Stomach smooth muscle (tissue), 2 donors: Measurements from ENCODE around the gene MED25.

Experiments used
- H3K27ac ChIP-seq: one replicate; pipeline ENCODE4 v1.7.0; 2013; ENCODE audit warnings: mild to moderate bottlenecking, low read length, inconsistent platforms
- H3K27me3 ChIP-seq, 2 donors: one replicate each; pipeline ENCODE4 v1.7.0; 2013; ENCODE audit warnings: low read length in 2 of 2; ENCODE audit not compliant: insufficient read depth in 2 of 2, control insufficient read depth in 1 of 2
- H3K36me3 ChIP-seq, 2 donors: one replicate each; pipeline ENCODE4 v1.7.0; 2013; ENCODE audit warnings: low read length in 2 of 2; ENCODE audit not compliant: control insufficient read depth in 2 of 2, insufficient read depth in 2 of 2
- H3K4me1 ChIP-seq: one replicate; pipeline ENCODE4 v1.7.0; 2013; ENCODE audit warnings: low read length; ENCODE audit not compliant: control insufficient read depth, insufficient read depth
- H3K4me3 ChIP-seq, 2 donors: one replicate each; pipeline ENCODE4 v1.7.0; 2013; ENCODE audit warnings: low read length in 2 of 2
- H3K9ac ChIP-seq, 2 donors: one replicate each; pipeline ENCODE4 v1.7.0; 2013; ENCODE audit warnings: low read length in 2 of 2, mild to moderate bottlenecking in 1 of 2
- H3K9me3 ChIP-seq, 2 donors: one replicate each; pipeline ENCODE4 v1.7.0; 2013; ENCODE audit warnings: low read length in 2 of 2; ENCODE audit not compliant: control insufficient read depth in 2 of 2
- donor health status: healthy.
- donor health status: Pancreatic carcinoma.

MED25 gene

DNA sequence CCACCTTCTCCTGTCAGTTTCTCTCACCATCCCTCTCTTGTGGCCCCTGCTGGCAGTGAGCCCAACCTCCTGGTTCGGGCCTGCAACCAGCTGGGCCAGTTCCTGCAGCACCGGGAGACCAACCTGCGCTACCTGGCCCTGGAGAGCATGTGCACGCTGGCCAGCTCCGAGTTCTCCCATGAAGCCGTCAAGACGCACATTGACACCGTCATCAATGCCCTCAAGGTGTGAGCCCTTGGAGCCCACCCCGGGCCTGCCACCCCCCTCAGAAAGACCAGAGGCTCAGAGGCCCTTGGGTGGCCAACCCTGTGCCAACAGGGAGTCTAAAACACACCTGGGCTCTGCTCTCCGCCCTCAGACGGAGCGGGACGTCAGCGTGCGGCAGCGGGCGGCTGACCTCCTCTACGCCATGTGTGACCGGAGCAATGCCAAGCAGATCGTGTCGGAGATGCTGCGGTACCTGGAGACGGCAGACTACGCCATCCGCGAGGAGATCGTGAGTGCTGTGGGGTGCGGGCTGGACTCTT, 18.8 kb upstream of the MED25 start:
- Histone ChIP-seq H3K27ac (no peak overlapping the region), H3K36me3 (peaks cover 26 to 42% of the 10 kb centered on the region in 2 donors), H3K4me3 (no peak overlapping the region), H3K27me3 (no peaks in the 10 kb centered on the region), H3K9me3 (no peaks in the 10 kb centered on the region), H3K9ac (no peak overlapping the region), H3K4me1 (peaks cover 13% of the 10 kb centered on the region)

DNA sequence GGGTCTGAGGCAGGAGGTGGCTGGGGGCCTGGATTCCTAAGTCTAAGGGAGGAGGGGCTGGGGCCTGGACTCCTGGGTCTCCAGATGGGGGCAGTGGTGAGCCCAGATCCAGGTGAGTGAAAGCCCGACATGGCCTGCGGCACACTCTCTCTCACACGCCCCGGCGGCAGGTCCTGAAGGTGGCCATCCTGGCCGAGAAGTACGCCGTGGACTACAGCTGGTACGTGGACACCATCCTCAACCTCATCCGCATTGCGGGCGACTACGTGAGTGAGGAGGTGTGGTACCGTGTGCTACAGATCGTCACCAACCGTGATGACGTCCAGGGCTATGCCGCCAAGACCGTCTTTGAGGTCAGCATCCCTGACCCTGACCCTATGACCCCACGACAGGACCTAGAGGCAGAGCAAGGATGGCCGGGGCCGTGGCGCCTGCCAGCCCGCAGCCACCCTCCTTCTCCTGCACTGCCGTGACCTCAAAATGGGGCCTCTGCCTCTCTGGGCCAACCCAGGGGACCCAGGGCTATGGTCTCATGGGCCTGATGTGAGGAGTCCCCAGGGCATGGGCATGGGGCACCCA, 18.2 kb upstream of the MED25 start:
- Histone ChIP-seq H3K36me3 (peaks cover 24 to 41% of the 10 kb centered on the region in 2 donors), H3K4me3 (no peak overlapping the region), H3K9me3 (no peaks in the 10 kb centered on the region)

DNA sequence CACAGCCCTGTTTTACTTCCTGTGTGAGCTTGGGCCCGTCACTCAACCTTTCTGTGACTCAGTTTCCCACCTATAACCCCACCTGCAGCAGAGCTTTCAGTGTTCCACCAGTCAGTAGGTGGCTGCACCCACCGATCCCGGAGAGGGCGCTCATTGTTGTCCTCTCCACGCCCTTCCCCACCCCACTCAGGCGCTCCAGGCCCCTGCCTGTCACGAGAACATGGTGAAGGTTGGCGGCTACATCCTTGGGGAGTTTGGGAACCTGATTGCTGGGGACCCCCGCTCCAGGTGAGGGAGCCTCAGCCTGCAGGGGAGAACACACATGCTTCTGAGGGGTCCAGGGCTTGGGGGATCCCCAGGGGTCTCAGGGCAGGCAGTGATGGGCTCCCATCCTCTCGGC, 17.3 kb upstream of the MED25 start:
- no peak overlapping the region for H3K4me3 ChIP-seq
- H3K27ac ChIP-seq, result no peak overlapping the region
- peaks cover 23 to 36% of the 10 kb centered on the region in 2 donors for H3K36me3 ChIP-seq

More for the DNA sequence above, 18.2 kb upstream of the MED25 start:
- no peaks in the 10 kb centered on the region for H3K27me3 ChIP-seq
- H3K9ac ChIP-seq, result no peak overlapping the region
- H3K4me1 ChIP-seq, result peaks cover 13% of the 10 kb centered on the region
- no peak overlapping the region for H3K27ac ChIP-seq

DNA sequence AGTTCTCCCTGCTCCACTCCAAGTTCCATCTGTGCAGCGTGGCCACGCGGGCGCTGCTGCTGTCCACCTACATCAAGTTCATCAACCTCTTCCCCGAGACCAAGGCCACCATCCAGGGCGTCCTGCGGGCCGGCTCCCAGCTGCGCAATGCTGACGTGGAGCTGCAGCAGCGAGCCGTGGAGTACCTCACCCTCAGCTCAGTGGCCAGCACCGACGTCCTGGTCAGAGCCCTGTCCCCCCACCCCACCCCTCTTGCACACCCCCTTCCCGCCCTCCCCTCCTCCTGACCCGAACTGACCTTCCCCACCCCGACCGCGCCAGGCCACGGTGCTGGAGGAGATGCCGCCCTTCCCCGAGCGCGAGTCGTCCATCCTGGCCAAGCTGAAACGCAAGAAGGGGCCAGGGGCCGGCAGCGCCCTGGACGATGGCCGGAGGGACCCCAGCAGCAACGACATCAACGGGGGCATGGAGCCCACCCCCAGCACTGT, 16.6 kb upstream of the MED25 start:
- H3K4me3 ChIP-seq, result peak overlapping the region; percentile 71 to 87
- H3K9ac ChIP-seq, result peak overlapping the region in 1 of 2 donors; percentile 36
- H3K27me3 ChIP-seq, result no peaks in the 10 kb centered on the region
- no peaks in the 10 kb centered on the region for H3K9me3 ChIP-seq
- no peak overlapping the region for H3K27ac ChIP-seq
- H3K4me1 ChIP-seq, result peaks cover 13% of the 10 kb centered on the region
- H3K36me3 ChIP-seq, result peaks cover 16 to 29% of the 10 kb centered on the region in 2 donors

More for the DNA sequence above, 17.3 kb upstream of the MED25 start:
- peaks cover 13% of the 10 kb centered on the region for H3K4me1 ChIP-seq
- no peak overlapping the region for H3K9ac ChIP-seq
- H3K9me3 ChIP-seq, result no peaks in the 10 kb centered on the region
- no peaks in the 10 kb centered on the region for H3K27me3 ChIP-seq

DNA sequence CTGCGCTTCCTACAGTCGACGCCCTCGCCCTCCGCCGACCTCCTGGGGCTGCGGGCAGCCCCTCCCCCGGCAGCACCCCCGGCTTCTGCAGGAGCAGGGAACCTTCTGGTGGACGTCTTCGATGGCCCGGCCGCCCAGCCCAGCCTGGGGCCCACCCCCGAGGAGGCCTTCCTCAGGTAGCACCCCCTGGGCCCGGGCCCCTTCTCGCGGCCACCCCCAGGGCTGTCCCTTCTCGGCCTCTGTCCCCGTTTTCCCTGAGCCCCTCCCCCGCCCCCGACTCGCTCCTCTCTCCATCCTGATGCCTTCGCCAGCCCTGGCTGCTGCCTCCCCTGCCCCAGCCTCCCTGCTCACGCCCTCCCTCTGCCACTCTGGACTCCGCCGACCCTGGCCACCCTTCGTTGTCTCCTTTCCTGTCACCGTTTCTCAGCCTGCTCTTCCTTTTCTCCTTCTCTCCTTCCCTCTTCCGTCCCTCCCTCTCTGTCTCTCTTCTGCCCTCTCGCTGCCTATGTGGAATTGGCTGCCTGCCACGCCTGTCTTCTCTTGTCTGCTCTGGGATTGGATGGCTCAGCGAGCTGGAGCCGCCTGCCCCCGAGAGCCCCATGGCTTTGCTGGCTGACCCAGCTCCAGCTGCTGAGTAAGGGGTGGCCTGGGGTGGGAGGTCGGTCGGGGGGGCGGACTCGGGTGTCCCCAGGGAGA, 16.0 kb upstream of the MED25 start:
- Histone ChIP-seq H3K27me3 (no peaks in the 10 kb centered on the region), H3K9me3 (no peaks in the 10 kb centered on the region), H3K4me1 (peaks cover 14% of the 10 kb centered on the region), H3K27ac (peak overlapping the region; percentile 41), H3K36me3 (peaks cover 10 to 24% of the 10 kb centered on the region in 2 donors), H3K9ac (peak overlapping the region; percentile 71 to 73), H3K4me3 (peak overlapping the region; percentile 71 to 87)

DNA sequence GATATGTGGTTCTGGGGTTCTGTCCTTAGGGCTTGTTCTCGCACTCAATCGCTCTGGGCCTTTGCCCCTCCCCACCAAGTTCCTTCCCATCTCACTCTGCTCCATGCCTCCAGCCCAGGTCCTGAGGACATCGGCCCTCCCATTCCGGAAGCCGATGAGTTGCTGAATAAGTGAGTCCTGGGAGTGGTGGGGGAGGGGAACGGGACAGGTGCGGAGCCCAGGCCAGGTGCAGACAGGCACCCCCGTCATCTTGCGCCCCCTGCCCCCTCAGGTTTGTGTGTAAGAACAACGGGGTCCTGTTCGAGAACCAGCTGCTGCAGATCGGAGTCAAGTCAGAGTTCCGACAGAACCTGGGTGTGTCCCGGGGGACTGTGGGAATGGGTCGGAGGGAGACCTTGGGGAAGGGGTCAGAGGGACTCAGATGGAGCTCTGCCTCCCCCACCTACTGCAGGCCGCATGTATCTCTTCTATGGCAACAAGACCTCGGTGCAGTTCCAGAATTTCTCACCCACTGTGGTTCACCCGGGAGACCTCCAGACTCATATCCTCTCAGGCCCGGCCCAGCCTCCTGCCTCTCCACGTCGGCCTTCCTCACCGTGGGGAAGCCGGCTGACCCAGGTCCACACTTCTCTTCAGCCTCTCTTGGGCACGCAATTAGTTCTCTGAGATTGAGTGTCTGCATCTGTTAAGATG, 15.1 kb upstream of the MED25 start:
- Histone ChIP-seq H3K9ac (peak overlapping the region; percentile 29 to 35), H3K4me1 (peaks cover 17% of the 10 kb centered on the region), H3K36me3 (peaks cover 8 to 28% of the 10 kb centered on the region in 2 donors), H3K27ac (peak overlapping the region; percentile 31), H3K9me3 (no peaks in the 10 kb centered on the region), H3K4me3 (peak overlapping the region; percentile 71 to 87), H3K27me3 (no peaks in the 10 kb centered on the region)

DNA sequence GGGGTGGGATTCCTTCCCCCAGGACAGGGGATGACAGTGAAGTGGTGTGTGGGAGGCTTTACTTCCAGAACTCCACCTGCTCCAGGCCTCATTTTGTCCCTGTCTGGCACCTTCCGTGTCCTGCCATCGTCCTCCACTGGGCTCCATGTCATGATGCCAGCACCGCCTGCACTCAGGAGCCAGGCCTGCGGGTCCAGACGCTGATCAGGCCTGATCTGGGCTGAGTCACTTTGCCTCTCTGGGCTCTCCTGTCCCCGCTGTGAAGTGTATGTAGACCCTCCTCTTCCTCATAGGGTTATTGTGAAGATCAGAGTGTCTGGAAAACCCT, 14.6 kb upstream of the MED25 start:
- Histone ChIP-seq H3K27me3 (no peaks in the 10 kb centered on the region), H3K4me1 (peaks cover 21% of the 10 kb centered on the region), H3K9ac (no peak overlapping the region), H3K4me3 (no peak overlapping the region), H3K9me3 (no peaks in the 10 kb centered on the region), H3K27ac (no peak overlapping the region), H3K36me3 (peaks cover 6 to 23% of the 10 kb centered on the region in 2 donors)

DNA sequence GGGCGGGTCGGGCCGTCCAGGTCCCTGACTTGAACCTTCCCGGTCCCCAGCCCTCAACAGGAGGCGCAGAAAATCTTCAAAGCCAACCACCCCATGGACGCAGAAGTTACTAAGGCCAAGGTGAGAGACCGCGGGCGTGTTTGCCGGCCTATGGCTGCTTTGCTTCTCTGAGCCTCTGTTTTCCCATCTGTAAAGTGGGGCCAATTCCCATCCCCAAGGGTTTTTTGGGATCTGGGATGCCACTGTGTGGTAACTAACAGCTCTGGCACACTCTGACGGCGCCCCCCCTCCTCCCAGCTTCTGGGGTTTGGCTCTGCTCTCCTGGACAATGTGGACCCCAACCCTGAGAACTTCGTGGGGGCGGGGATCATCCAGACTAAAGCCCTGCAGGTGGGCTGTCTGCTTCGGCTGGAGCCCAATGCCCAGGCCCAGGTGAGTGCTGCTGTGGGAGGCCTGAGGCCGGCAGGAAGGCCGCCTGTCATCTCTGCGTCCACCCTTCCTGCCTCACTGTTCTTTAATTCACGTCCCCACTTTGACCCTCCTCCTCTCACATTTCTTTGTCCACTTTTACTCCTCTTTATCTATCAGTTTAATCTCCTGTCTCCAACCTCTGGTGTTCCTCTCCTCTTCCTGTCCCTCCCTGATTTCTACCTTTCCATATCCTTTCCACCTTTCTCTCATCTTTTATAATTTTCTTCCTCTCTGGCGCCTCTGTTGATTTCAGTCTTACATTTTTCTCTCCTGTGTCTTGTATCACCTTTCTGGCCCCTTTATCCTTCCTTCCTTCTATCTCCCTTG, 12.1 kb upstream of the MED25 start:
- Histone ChIP-seq H3K27ac (peak overlapping the region; percentile 37), H3K4me3 (no peak overlapping the region), H3K27me3 (no peaks in the 10 kb centered on the region), H3K9me3 (no peaks in the 10 kb centered on the region), H3K9ac (no peak overlapping the region), H3K36me3 (peaks cover 0 to 11% of the 10 kb centered on the region in 2 donors), H3K4me1 (peaks cover 32% of the 10 kb centered on the region)

DNA sequence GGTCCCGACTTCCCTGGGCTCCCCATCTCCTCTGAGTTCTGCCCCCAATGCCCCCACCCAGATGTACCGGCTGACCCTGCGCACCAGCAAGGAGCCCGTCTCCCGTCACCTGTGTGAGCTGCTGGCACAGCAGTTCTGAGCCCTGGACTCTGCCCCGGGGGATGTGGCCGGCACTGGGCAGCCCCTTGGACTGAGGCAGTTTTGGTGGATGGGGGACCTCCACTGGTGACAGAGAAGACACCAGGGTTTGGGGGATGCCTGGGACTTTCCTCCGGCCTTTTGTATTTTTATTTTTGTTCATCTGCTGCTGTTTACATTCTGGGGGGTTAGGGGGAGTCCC, 11.5 kb upstream of the MED25 start:
- Histone ChIP-seq H3K4me3 (no peak overlapping the region), H3K36me3 (peaks cover 0 to 11% of the 10 kb centered on the region in 2 donors), H3K27ac (peak overlapping the region; percentile 37), H3K9me3 (no peaks in the 10 kb centered on the region), H3K27me3 (no peaks in the 10 kb centered on the region), H3K4me1 (peaks cover 27% of the 10 kb centered on the region), H3K9ac (no peak overlapping the region)
